ENCODE measurements around the gene SLC9A1.

Gene SLC9A1

DNA sequence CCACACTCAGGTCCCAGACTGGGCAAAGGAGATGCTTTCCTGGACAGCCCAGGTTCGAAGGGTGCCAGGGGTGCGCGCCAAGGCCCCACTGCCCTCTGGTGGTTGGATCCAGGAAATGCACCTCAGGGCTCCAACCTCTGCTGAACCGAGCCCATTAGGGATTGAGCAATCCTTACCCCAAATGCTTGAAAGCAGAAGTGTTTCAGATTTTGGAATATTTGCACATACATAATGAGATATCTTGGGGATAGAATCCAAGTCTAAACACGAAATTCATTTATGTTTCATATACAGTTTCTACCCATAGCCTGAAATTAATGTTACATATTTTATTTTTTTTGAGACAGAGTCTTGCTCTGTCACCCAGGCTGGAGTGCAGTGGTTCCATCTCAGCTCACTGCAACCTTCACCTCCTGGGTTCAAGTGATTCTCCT, 57.4 kb downstream of the SLC9A1 start (continued):
- TF ChIP-seq ZNF433 (tag by site-specific recombination; IDR thresholded peaks at IDR 0.05; ENCODE audit: low read depth) = no peak
- TF ChIP-seq ZNF473 (tag by site-specific recombination; IDR thresholded peaks at IDR 0.05) = no peak
- no peak for TF ChIP-seq BCL11A (tag by site-specific recombination; IDR thresholded peaks at IDR 0.05; ENCODE audit: low read depth)
- no peak for TF ChIP-seq WT1 (tag by site-specific recombination; IDR thresholded peaks at IDR 0.05)
- no peak for TF ChIP-seq ZNF585B (tag by site-specific recombination; IDR thresholded peaks at IDR 0.05)
- TF ChIP-seq, protein P1, sequence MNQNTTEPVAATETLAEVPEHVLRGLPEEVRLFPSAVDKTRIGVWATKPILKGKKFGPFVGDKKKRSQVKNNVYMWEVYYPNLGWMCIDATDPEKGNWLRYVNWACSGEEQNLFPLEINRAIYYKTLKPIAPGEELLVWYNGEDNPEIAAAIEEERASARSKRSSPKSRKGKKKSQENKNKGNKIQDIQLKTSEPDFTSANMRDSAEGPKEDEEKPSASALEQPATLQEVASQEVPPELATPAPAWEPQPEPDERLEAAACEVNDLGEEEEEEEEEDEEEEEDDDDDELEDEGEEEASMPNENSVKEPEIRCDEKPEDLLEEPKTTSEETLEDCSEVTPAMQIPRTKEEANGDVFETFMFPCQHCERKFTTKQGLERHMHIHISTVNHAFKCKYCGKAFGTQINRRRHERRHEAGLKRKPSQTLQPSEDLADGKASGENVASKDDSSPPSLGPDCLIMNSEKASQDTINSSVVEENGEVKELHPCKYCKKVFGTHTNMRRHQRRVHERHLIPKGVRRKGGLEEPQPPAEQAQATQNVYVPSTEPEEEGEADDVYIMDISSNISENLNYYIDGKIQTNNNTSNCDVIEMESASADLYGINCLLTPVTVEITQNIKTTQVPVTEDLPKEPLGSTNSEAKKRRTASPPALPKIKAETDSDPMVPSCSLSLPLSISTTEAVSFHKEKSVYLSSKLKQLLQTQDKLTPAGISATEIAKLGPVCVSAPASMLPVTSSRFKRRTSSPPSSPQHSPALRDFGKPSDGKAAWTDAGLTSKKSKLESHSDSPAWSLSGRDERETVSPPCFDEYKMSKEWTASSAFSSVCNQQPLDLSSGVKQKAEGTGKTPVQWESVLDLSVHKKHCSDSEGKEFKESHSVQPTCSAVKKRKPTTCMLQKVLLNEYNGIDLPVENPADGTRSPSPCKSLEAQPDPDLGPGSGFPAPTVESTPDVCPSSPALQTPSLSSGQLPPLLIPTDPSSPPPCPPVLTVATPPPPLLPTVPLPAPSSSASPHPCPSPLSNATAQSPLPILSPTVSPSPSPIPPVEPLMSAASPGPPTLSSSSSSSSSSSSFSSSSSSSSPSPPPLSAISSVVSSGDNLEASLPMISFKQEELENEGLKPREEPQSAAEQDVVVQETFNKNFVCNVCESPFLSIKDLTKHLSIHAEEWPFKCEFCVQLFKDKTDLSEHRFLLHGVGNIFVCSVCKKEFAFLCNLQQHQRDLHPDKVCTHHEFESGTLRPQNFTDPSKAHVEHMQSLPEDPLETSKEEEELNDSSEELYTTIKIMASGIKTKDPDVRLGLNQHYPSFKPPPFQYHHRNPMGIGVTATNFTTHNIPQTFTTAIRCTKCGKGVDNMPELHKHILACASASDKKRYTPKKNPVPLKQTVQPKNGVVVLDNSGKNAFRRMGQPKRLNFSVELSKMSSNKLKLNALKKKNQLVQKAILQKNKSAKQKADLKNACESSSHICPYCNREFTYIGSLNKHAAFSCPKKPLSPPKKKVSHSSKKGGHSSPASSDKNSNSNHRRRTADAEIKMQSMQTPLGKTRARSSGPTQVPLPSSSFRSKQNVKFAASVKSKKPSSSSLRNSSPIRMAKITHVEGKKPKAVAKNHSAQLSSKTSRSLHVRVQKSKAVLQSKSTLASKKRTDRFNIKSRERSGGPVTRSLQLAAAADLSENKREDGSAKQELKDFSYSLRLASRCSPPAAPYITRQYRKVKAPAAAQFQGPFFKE (tag by site-specific recombination; IDR thresholded peaks at IDR 0.05; ENCODE audit: borderline replicate concordance) = no peak
- no peak for TF ChIP-seq TCF7L2 (IDR thresholded peaks at IDR 0.05; ENCODE audit: borderline replicate concordance, low read depth, low read length)
- no peak for TF ChIP-seq ZNF174 (tag by site-specific recombination; IDR thresholded peaks at IDR 0.05)
- no peak for TF ChIP-seq ZNF529 (tag by site-specific recombination; IDR thresholded peaks at IDR 0.05; ENCODE audit: insufficient replicate concordance)
- TF ChIP-seq ZNF239 (tag by site-specific recombination; IDR thresholded peaks at IDR 0.05) = no peak
- no peak for TF ChIP-seq ZNF266 (tag by site-specific recombination; IDR thresholded peaks at IDR 0.05; ENCODE audit: low read depth)
- TF ChIP-seq, protein P2, sequence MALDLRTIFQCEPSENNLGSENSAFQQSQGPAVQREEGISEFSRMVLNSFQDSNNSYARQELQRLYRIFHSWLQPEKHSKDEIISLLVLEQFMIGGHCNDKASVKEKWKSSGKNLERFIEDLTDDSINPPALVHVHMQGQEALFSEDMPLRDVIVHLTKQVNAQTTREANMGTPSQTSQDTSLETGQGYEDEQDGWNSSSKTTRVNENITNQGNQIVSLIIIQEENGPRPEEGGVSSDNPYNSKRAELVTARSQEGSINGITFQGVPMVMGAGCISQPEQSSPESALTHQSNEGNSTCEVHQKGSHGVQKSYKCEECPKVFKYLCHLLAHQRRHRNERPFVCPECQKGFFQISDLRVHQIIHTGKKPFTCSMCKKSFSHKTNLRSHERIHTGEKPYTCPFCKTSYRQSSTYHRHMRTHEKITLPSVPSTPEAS (tag by site-specific recombination; IDR thresholded peaks at IDR 0.05) = no peak
- no peak for TF ChIP-seq ZNF510 (tag by site-specific recombination; IDR thresholded peaks at IDR 0.05; ENCODE audit: insufficient replicate concordance)
- TF ChIP-seq KLF10 (tag by site-specific recombination; IDR thresholded peaks at IDR 0.05) = peak; percentile 57; the same call in 1 of the 2 replicates
- TF ChIP-seq, protein P3, sequence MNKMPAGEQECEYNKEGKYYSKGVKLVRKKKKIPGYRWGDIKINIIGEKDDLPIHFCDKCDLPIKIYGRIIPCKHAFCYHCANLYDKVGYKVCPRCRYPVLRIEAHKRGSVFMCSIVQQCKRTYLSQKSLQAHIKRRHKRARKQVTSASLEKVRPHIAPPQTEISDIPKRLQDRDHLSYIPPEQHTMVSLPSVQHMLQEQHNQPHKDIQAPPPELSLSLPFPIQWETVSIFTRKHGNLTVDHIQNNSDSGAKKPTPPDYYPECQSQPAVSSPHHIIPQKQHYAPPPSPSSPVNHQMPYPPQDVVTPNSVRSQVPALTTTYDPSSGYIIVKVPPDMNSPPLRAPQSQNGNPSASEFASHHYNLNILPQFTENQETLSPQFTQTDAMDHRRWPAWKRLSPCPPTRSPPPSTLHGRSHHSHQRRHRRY (tag by site-specific recombination; IDR thresholded peaks at IDR 0.05) = no peak
- TF ChIP-seq GLI2 (tag by site-specific recombination; IDR thresholded peaks at IDR 0.05; ENCODE audit: borderline replicate concordance, low read depth) = no peak
- TF ChIP-seq ZNF785 (tag by site-specific recombination; IDR thresholded peaks at IDR 0.05) = no peak
- TF ChIP-seq ZNF426 (tag by site-specific recombination; IDR thresholded peaks at IDR 0.05) = no peak
- no peak for TF ChIP-seq ZNF138 (tag by site-specific recombination; IDR thresholded peaks at IDR 0.05; ENCODE audit: borderline replicate concordance)
- no peak for TF ChIP-seq ZNF843 (tag by site-specific recombination; IDR thresholded peaks at IDR 0.05)
- no peak for TF ChIP-seq YY2 (tag by site-specific recombination; IDR thresholded peaks at IDR 0.05)
- TF ChIP-seq, protein P4, sequence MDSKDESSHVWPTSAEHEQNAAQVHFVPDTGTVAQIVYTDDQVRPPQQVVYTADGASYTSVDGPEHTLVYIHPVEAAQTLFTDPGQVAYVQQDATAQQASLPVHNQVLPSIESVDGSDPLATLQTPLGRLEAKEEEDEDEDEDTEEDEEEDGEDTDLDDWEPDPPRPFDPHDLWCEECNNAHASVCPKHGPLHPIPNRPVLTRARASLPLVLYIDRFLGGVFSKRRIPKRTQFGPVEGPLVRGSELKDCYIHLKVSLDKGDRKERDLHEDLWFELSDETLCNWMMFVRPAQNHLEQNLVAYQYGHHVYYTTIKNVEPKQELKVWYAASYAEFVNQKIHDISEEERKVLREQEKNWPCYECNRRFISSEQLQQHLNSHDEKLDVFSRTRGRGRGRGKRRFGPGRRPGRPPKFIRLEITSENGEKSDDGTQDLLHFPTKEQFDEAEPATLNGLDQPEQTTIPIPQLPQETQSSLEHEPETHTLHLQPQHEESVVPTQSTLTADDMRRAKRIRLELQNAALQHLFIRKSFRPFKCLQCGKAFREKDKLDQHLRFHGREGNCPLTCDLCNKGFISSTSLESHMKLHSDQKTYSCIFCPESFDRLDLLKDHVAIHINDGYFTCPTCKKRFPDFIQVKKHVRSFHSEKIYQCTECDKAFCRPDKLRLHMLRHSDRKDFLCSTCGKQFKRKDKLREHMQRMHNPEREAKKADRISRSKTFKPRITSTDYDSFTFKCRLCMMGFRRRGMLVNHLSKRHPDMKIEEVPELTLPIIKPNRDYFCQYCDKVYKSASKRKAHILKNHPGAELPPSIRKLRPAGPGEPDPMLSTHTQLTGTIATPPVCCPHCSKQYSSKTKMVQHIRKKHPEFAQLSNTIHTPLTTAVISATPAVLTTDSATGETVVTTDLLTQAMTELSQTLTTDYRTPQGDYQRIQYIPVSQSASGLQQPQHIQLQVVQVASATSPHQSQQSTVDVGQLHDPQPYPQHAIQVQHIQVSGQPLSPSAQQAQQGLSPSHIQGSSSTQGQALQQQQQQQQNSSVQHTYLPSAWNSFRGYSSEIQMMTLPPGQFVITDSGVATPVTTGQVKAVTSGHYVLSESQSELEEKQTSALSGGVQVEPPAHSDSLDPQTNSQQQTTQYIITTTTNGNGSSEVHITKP (tag by site-specific recombination; IDR thresholded peaks at IDR 0.05) = no peak
- no peak for TF ChIP-seq ZXDB (tag by site-specific recombination; IDR thresholded peaks at IDR 0.05)
- TF ChIP-seq, protein P5, sequence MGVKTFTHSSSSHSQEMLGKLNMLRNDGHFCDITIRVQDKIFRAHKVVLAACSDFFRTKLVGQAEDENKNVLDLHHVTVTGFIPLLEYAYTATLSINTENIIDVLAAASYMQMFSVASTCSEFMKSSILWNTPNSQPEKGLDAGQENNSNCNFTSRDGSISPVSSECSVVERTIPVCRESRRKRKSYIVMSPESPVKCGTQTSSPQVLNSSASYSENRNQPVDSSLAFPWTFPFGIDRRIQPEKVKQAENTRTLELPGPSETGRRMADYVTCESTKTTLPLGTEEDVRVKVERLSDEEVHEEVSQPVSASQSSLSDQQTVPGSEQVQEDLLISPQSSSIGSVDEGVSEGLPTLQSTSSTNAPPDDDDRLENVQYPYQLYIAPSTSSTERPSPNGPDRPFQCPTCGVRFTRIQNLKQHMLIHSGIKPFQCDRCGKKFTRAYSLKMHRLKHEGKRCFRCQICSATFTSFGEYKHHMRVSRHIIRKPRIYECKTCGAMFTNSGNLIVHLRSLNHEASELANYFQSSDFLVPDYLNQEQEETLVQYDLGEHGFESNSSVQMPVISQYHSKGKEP (tag by site-specific recombination; IDR thresholded peaks at IDR 0.05) = no peak

Data from HEK293 (cell line).